Common myeloid progenitor, CD34-positive (primary cell): Measurements from ENCODE around the gene NADSYN1.

Experiments used
- CTCF ChIA-PET: fragments of 350-600 bp; sonication (Branson Sonifier 250); formaldehyde crosslinking; loops from one replicate; lab custom pipeline; 2021; ENCODE audit warnings: antibody characterized with exemption; lab: Charles Lee
- POLR2A ChIA-PET: fragments of 350-600 bp; sonication (Branson Sonifier 250); formaldehyde crosslinking; loops from one replicate; lab custom pipeline; 2021; ENCODE audit warnings: antibody characterized with exemption; lab: Charles Lee
- DNase-seq, 3 donors: peaks; one replicate each; pipeline versions ENCODE4 v3.0.0 to v3.0.0-alpha.2; 2013
- H3K27ac ChIP-seq, 2 experiments: 1 replicate in 1 of 2; 2 replicates in 1 of 2; pipeline ENCODE4 v1.7.0; 2013; ENCODE audit warnings: inconsistent platforms in 2 of 2, low read length in 2 of 2, mild to moderate bottlenecking in 2 of 2, low read depth in 1 of 2, moderate library complexity in 1 of 2; ENCODE audit not compliant: severe bottlenecking in 2 of 2, insufficient read depth in 1 of 2, poor library complexity in 1 of 2
- H3K27me3 ChIP-seq, 5 experiments: replicated peaks in 2 of 5; 1 replicate in 3 of 5; 2 replicates in 2 of 5; pipeline versions ENCODE4 v1.6.1 to v1.7.0; 2013; ENCODE audit warnings: low read length in 4 of 5, mild to moderate bottlenecking in 2 of 5, moderate library complexity in 2 of 5, inconsistent platforms in 1 of 5; ENCODE audit not compliant: insufficient read depth in 5 of 5, control insufficient read depth in 4 of 5
- H3K36me3 ChIP-seq, 4 experiments: 1 replicate in 2 of 4; 2 replicates in 2 of 4; pipeline versions ENCODE4 v1.6.1 to v1.7.0; 2013; ENCODE audit warnings: low read length in 3 of 4, control low read depth in 1 of 4, mild to moderate bottlenecking in 1 of 4; ENCODE audit not compliant: control insufficient read depth in 4 of 4, insufficient read depth in 4 of 4
- H3K4me1 ChIP-seq, 4 experiments: 1 replicate in 3 of 4; 2 replicates in 1 of 4; pipeline versions ENCODE4 v1.6.1 to v1.7.1; 2013; ENCODE audit warnings: low read length in 3 of 4, mild to moderate bottlenecking in 3 of 4, control low read depth in 1 of 4, inconsistent platforms in 1 of 4, moderate library complexity in 1 of 4; ENCODE audit not compliant: control insufficient read depth in 4 of 4, insufficient read depth in 4 of 4; ENCODE audit errors: control extremely low read depth in 1 of 4
- H3K4me3 ChIP-seq, 7 experiments: 1 replicate in 4 of 7; 2 replicates in 3 of 7; pipeline versions ENCODE4 v1.5.1 to v1.7.0; 2013; ENCODE audit warnings: mild to moderate bottlenecking in 7 of 7, low read length in 6 of 7, moderate library complexity in 6 of 7, inconsistent platforms in 2 of 7, low read depth in 2 of 7, control low read depth in 1 of 7; ENCODE audit not compliant: insufficient read depth in 4 of 7, control insufficient read depth in 1 of 7; ENCODE audit errors: extremely low read depth in 1 of 7
- H3K9me3 ChIP-seq, 5 experiments: 1 replicate in 4 of 5; 2 replicates in 1 of 5; pipeline versions ENCODE4 v1.6.1 to v1.7.1; 2013; ENCODE audit warnings: low read length in 4 of 5, mild to moderate bottlenecking in 2 of 5, inconsistent platforms in 1 of 5, low read depth in 1 of 5, moderate library complexity in 1 of 5; ENCODE audit not compliant: control insufficient read depth in 4 of 5, insufficient read depth in 2 of 5; ENCODE audit errors: control extremely low read depth in 1 of 5
- WGBS: methylation state at CpG from one replicate; pipeline ENCODE4 v1.1.5; 2013; ENCODE audit not compliant: insufficient coverage; 5-methylcytosine and 5-hydroxymethylcytosine counted together

NADSYN1 gene

GRCh38 chr11:71456294-71456693 lies 3.3 kb downstream of the NADSYN1 start:
- POLR2A ChIA-PET = no interaction called here
- H3K4me3 ChIP-seq = no peak overlapping the region
- no peak for DNase-seq

DNA sequence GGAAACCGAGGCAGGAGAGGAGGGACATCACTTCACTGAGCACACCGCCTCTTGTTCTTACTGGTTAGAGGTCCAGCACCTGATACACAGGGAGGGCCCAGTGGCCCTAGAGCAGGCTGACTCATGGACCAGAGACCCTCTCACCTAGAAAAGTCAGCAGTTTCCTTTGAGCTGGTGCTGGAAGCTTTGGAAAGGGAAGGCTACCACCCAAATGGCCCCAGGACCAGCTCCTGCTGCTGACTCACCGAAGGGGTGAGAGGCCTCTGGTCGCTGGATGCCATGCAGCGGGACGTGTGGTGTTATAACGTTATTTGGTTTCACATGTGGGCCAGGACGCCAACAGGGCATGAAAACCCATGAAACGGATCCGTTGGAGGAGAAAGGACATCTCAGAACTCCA lies 3.8 kb downstream of the NADSYN1 start:
- CTCF ChIA-PET = no interaction called here
- peaks cover 8 to 24% (median 19%) of the 10 kb centered on the region in 4 experiments for H3K4me1 ChIP-seq
- H3K27me3 ChIP-seq = no peaks in the 10 kb centered on the region
- no peaks in the 10 kb centered on the region for H3K9me3 ChIP-seq
- no peak overlapping the region for H3K4me3 ChIP-seq
- no peak for DNase-seq
- H3K27ac ChIP-seq = no peak overlapping the region
- WGBS = 96% methylated on average over 9 of the region's 10 CpGs
- peaks cover 10 to 69% (median 53%) of the 10 kb centered on the region in 4 experiments for H3K36me3 ChIP-seq
- POLR2A ChIA-PET = no interaction called here

More at GRCh38 chr11:71456294-71456693, 3.3 kb downstream of the NADSYN1 start:
- Histone ChIP-seq H3K9me3 (no peaks in the 10 kb centered on the region), H3K27ac (no peak overlapping the region), H3K27me3 (no peaks in the 10 kb centered on the region), H3K36me3 (peaks cover 10 to 66% (median 51%) of the 10 kb centered on the region in 4 experiments), H3K4me1 (peaks cover 12 to 29% (median 25%) of the 10 kb centered on the region in 4 experiments)
- WGBS = 96% methylated on average over 5 of the region's 8 CpGs
- CTCF ChIA-PET = no interaction called here

GRCh38 chr11:71458146-71459070 lies 5.4 kb downstream of the NADSYN1 start:
- ChIA-PET POLR2A (interaction anchor here (1.4 kb wide), 1 partner anchor 10 kb away, joined by 4 read pairs; the partner anchor contains the start of gene DHCR7), CTCF (no interaction called here)
- 98% methylated on average over 23 of the region's 26 CpGs for WGBS
- H3K27me3 ChIP-seq = no peaks in the 10 kb centered on the region
- H3K36me3 ChIP-seq = peaks cover 10 to 85% (median 68%) of the 10 kb centered on the region in 4 experiments
- H3K4me1 ChIP-seq = peaks cover 4 to 13% (median 9%) of the 10 kb centered on the region in 4 experiments
- no peaks in the 10 kb centered on the region for H3K9me3 ChIP-seq
- H3K27ac ChIP-seq = no peak overlapping the region
- H3K4me3 ChIP-seq = no peak overlapping the region
- DNase-seq = no peak

- H3K4me1 ChIP-seq = peaks cover under 1 to 4% (median 2%) of the 10 kb centered on the region in 4 experiments
- peaks cover 12 to 93% (median 75%) of the 10 kb centered on the region in 4 experiments for H3K36me3 ChIP-seq
- 97% methylated on average over 23 of the region's 23 CpGs for WGBS
- no peak for DNase-seq
- ChIA-PET POLR2A (interaction anchor here (1.4 kb wide), 1 partner anchor 10 kb away, joined by 4 read pairs; the partner anchor contains the start of gene DHCR7), CTCF (no interaction called here)
- no peaks in the 10 kb centered on the region for H3K9me3 ChIP-seq
- no peaks in the 10 kb centered on the region for H3K27me3 ChIP-seq
- H3K4me3 ChIP-seq = no peak overlapping the region
- H3K27ac ChIP-seq = no peak overlapping the region
Observed at GRCh38 chr11:71459076-71459766, 6.2 kb downstream of the NADSYN1 start.

GRCh38 chr11:71459767-71460320 lies 6.8 kb downstream of the NADSYN1 start:
- ChIA-PET CTCF (no interaction called here), POLR2A (no interaction called here)
- WGBS = 66% methylated on average over 7 of the region's 11 CpGs
- no peaks in the 10 kb centered on the region for H3K4me1 ChIP-seq
- H3K36me3 ChIP-seq = peaks cover 12 to 92% (median 76%) of the 10 kb centered on the region in 4 experiments
- no peak for DNase-seq
- H3K9me3 ChIP-seq = no peaks in the 10 kb centered on the region
- H3K27ac ChIP-seq = no peak overlapping the region
- no peaks in the 10 kb centered on the region for H3K27me3 ChIP-seq
- H3K4me3 ChIP-seq = no peak overlapping the region

DNA sequence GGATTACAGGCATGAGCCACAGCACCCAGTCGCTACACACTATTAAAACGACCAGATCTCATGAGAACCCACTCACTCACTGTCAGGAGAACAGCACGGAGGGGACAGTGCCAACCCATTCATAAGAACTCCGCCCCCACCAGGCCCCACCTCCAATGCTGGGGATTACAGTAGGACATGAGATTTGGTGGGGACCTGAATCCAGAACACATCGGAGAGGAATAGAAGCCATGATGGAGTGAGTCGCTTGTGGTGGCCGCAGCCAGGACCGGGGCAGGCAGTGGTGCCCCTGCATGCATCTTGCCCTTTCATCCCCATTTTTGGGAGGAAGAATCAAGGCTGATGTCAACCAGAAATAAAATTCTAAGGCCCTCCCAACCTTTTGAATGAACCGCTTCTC lies 8.7 kb downstream of the NADSYN1 start:
- H3K9me3 ChIP-seq = no peaks in the 10 kb centered on the region
- ChIA-PET POLR2A (no interaction called here), CTCF (no interaction called here)
- no peaks in the 10 kb centered on the region for H3K4me1 ChIP-seq
- no peak for DNase-seq
- H3K36me3 ChIP-seq = peaks cover 15 to 88% (median 71%) of the 10 kb centered on the region in 4 experiments
- H3K4me3 ChIP-seq = no peak overlapping the region
- WGBS = 96% methylated on average over 9 of the region's 9 CpGs
- H3K27me3 ChIP-seq = no peaks in the 10 kb centered on the region
- no peak overlapping the region for H3K27ac ChIP-seq
